ENCODE measurements around the gene SIPA1L3.

SIPA1L3 gene

GRCh38 chr19:38111898-38112297 is 204.9 kb downstream of the SIPA1L3 start:
- Histone ChIP-seq H3K9me3 (ENCODE audit: control insufficient read depth, insufficient read depth, low read length) (no peaks in the 10 kb centered on the region), H3K36me3 (ENCODE audit: control insufficient read depth, insufficient read depth, low read length) (peaks cover 18% of the 10 kb centered on the region), H3K4me1 (ENCODE audit: control insufficient read depth, insufficient read depth, low read length) (no peaks in the 10 kb centered on the region), H3K27ac (ENCODE audit: low read length) (no peak overlapping the region), H3K4me3 (ENCODE audit: low read length) (no peak overlapping the region), H3K27me3 (ENCODE audit: control insufficient read depth, insufficient read depth, low read length) (no peaks in the 10 kb centered on the region)
- no peak for DNase-seq (ENCODE audit: low read depth, low spot score)
- WGBS (ENCODE audit: insufficient coverage, insufficient read length) = no CpG with 5 or more reads among the region's 9 CpGs

- H3K36me3 ChIP-seq (ENCODE audit: control insufficient read depth, insufficient read depth, low read length) = peaks cover 17% of the 10 kb centered on the region
- H3K27me3 ChIP-seq (ENCODE audit: control insufficient read depth, insufficient read depth, low read length) = no peaks in the 10 kb centered on the region
- no peaks in the 10 kb centered on the region for H3K4me1 ChIP-seq (ENCODE audit: control insufficient read depth, insufficient read depth, low read length)
- H3K9me3 ChIP-seq (ENCODE audit: control insufficient read depth, insufficient read depth, low read length) = no peaks in the 10 kb centered on the region
- no peak overlapping the region for H3K4me3 ChIP-seq (ENCODE audit: low read length)
- H3K27ac ChIP-seq (ENCODE audit: low read length) = no peak overlapping the region
- DNase-seq (ENCODE audit: low read depth, low spot score) = no peak
- no CpG with 5 or more reads among the region's 12 CpGs for WGBS (ENCODE audit: insufficient coverage, insufficient read length)
Observed at GRCh38 chr19:38114651-38115050, 207.6 kb downstream of the SIPA1L3 start.

- WGBS (ENCODE audit: insufficient coverage, insufficient read length) = no CpG with 5 or more reads among the region's 4 CpGs
- peaks cover 13% of the 10 kb centered on the region for H3K36me3 ChIP-seq (ENCODE audit: control insufficient read depth, insufficient read depth, low read length)
- no peaks in the 10 kb centered on the region for H3K4me1 ChIP-seq (ENCODE audit: control insufficient read depth, insufficient read depth, low read length)
- H3K27me3 ChIP-seq (ENCODE audit: control insufficient read depth, insufficient read depth, low read length) = no peaks in the 10 kb centered on the region
- H3K4me3 ChIP-seq (ENCODE audit: low read length) = no peak overlapping the region
- H3K9me3 ChIP-seq (ENCODE audit: control insufficient read depth, insufficient read depth, low read length) = no peaks in the 10 kb centered on the region
- no peak overlapping the region for H3K27ac ChIP-seq (ENCODE audit: low read length)
- no peak for DNase-seq (ENCODE audit: low read depth, low spot score)
Observed at GRCh38 chr19:38115271-38115802, 208.3 kb downstream of the SIPA1L3 start.

GRCh38 chr19:38118176-38118575 is 211.2 kb downstream of the SIPA1L3 start:
- H3K4me1 ChIP-seq (ENCODE audit: control insufficient read depth, insufficient read depth, low read length) = no peaks in the 10 kb centered on the region
- no peak overlapping the region for H3K4me3 ChIP-seq (ENCODE audit: low read length)
- no peaks in the 10 kb centered on the region for H3K27me3 ChIP-seq (ENCODE audit: control insufficient read depth, insufficient read depth, low read length)
- no CpG with 5 or more reads among the region's 9 CpGs for WGBS (ENCODE audit: insufficient coverage, insufficient read length)
- H3K9me3 ChIP-seq (ENCODE audit: control insufficient read depth, insufficient read depth, low read length) = no peaks in the 10 kb centered on the region
- peaks cover 10% of the 10 kb centered on the region for H3K36me3 ChIP-seq (ENCODE audit: control insufficient read depth, insufficient read depth, low read length)
- no peak for DNase-seq (ENCODE audit: low read depth, low spot score)
- H3K27ac ChIP-seq (ENCODE audit: low read length) = no peak overlapping the region

- DNase-seq (ENCODE audit: low read depth, low spot score) = no peak
- no peaks in the 10 kb centered on the region for H3K9me3 ChIP-seq (ENCODE audit: control insufficient read depth, insufficient read depth, low read length)
- peaks cover 10% of the 10 kb centered on the region for H3K36me3 ChIP-seq (ENCODE audit: control insufficient read depth, insufficient read depth, low read length)
- no peaks in the 10 kb centered on the region for H3K4me1 ChIP-seq (ENCODE audit: control insufficient read depth, insufficient read depth, low read length)
- H3K27ac ChIP-seq (ENCODE audit: low read length) = no peak overlapping the region
- no CpG with 5 or more reads among the region's 4 CpGs for WGBS (ENCODE audit: insufficient coverage, insufficient read length)
- no peaks in the 10 kb centered on the region for H3K27me3 ChIP-seq (ENCODE audit: control insufficient read depth, insufficient read depth, low read length)
- H3K4me3 ChIP-seq (ENCODE audit: low read length) = no peak overlapping the region
Observed at GRCh38 chr19:38120471-38121025, 213.5 kb downstream of the SIPA1L3 start.

- Histone ChIP-seq H3K27me3 (ENCODE audit: control insufficient read depth, insufficient read depth, low read length) (no peaks in the 10 kb centered on the region), H3K9me3 (ENCODE audit: control insufficient read depth, insufficient read depth, low read length) (no peaks in the 10 kb centered on the region)
Observed at GRCh38 chr19:38122402-38123093, 215.5 kb downstream of the SIPA1L3 start.

GRCh38 chr19:38125238-38125637 is 218.2 kb downstream of the SIPA1L3 start:
- Histone ChIP-seq H3K27ac (ENCODE audit: low read length) (no peak overlapping the region), H3K9me3 (ENCODE audit: control insufficient read depth, insufficient read depth, low read length) (no peaks in the 10 kb centered on the region), H3K4me3 (ENCODE audit: low read length) (no peak overlapping the region), H3K27me3 (ENCODE audit: control insufficient read depth, insufficient read depth, low read length) (no peaks in the 10 kb centered on the region), H3K4me1 (ENCODE audit: control insufficient read depth, insufficient read depth, low read length) (no peaks in the 10 kb centered on the region), H3K36me3 (ENCODE audit: control insufficient read depth, insufficient read depth, low read length) (peaks cover 5% of the 10 kb centered on the region)
- no CpG with 5 or more reads among the region's 9 CpGs for WGBS (ENCODE audit: insufficient coverage, insufficient read length)
- no peak for DNase-seq (ENCODE audit: low read depth, low spot score)

More at GRCh38 chr19:38122402-38123093, 215.5 kb downstream of the SIPA1L3 start:
- Histone ChIP-seq H3K27ac (ENCODE audit: low read length) (no peak overlapping the region), H3K4me1 (ENCODE audit: control insufficient read depth, insufficient read depth, low read length) (no peaks in the 10 kb centered on the region), H3K4me3 (ENCODE audit: low read length) (no peak overlapping the region), H3K36me3 (ENCODE audit: control insufficient read depth, insufficient read depth, low read length) (peaks cover 10% of the 10 kb centered on the region)
- no peak for DNase-seq (ENCODE audit: low read depth, low spot score)
- WGBS (ENCODE audit: insufficient coverage, insufficient read length) = no CpG with 5 or more reads among the region's 24 CpGs

- H3K27me3 ChIP-seq (ENCODE audit: control insufficient read depth, insufficient read depth, low read length) = no peaks in the 10 kb centered on the region
- no peak for DNase-seq (ENCODE audit: low read depth, low spot score)
- no peak overlapping the region for H3K27ac ChIP-seq (ENCODE audit: low read length)
- WGBS (ENCODE audit: insufficient coverage, insufficient read length) = no CpG with 5 or more reads among the region's 25 CpGs
- H3K4me3 ChIP-seq (ENCODE audit: low read length) = no peak overlapping the region
- no peaks in the 10 kb centered on the region for H3K4me1 ChIP-seq (ENCODE audit: control insufficient read depth, insufficient read depth, low read length)
- H3K9me3 ChIP-seq (ENCODE audit: control insufficient read depth, insufficient read depth, low read length) = no peaks in the 10 kb centered on the region
- H3K36me3 ChIP-seq (ENCODE audit: control insufficient read depth, insufficient read depth, low read length) = no peaks in the 10 kb centered on the region; the same call in 1 of the 2 replicates
Observed at GRCh38 chr19:38130399-38130798, 223.4 kb downstream of the SIPA1L3 start.

- Histone ChIP-seq H3K36me3 (ENCODE audit: control insufficient read depth, insufficient read depth, low read length) (no peaks in the 10 kb centered on the region; the same call in 1 of the 2 replicates), H3K27ac (ENCODE audit: low read length) (no peak overlapping the region), H3K9me3 (ENCODE audit: control insufficient read depth, insufficient read depth, low read length) (no peaks in the 10 kb centered on the region), H3K4me1 (ENCODE audit: control insufficient read depth, insufficient read depth, low read length) (no peaks in the 10 kb centered on the region), H3K27me3 (ENCODE audit: control insufficient read depth, insufficient read depth, low read length) (no peaks in the 10 kb centered on the region), H3K4me3 (ENCODE audit: low read length) (no peak overlapping the region)
- DNase-seq (ENCODE audit: low read depth, low spot score) = no peak
- no CpG with 5 or more reads among the region's 6 CpGs for WGBS (ENCODE audit: insufficient coverage, insufficient read length)
Observed at GRCh38 chr19:38132781-38133180, 225.8 kb downstream of the SIPA1L3 start.

- WGBS (ENCODE audit: insufficient coverage, insufficient read length) = no CpG with 5 or more reads among the region's 3 CpGs
- Histone ChIP-seq H3K27me3 (ENCODE audit: control insufficient read depth, insufficient read depth, low read length) (no peaks in the 10 kb centered on the region), H3K4me1 (ENCODE audit: control insufficient read depth, insufficient read depth, low read length) (no peaks in the 10 kb centered on the region), H3K36me3 (ENCODE audit: control insufficient read depth, insufficient read depth, low read length) (no peaks in the 10 kb centered on the region; the same call in 1 of the 2 replicates), H3K9me3 (ENCODE audit: control insufficient read depth, insufficient read depth, low read length) (no peaks in the 10 kb centered on the region), H3K4me3 (ENCODE audit: low read length) (no peak overlapping the region), H3K27ac (ENCODE audit: low read length) (no peak overlapping the region)
- DNase-seq (ENCODE audit: low read depth, low spot score) = no peak
Observed at GRCh38 chr19:38133319-38133718, 226.3 kb downstream of the SIPA1L3 start.

All from iPS DF 6.9 (cell line).